HFFc6 (cell line): Measurements from ENCODE around the gene RGCC. TPM values are rescaled to one million over a fixed set of nuclear protein-coding genes. Genes with fewer than 3 reads are reported as not detected.

Experiments
- DNase-seq: peaks from one replicate; pipeline ENCODE4 v3.0.0-alpha.2; 2018
- H3K27ac Mint-ChIP-seq: 2 replicates; pipeline ENCODE4 v1.8.0; 2020; ENCODE audit warnings: mild to moderate bottlenecking, mixed read lengths
- H3K27me3 Mint-ChIP-seq: 2 replicates; pipeline ENCODE4 v1.8.0; 2021; ENCODE audit warnings: mild to moderate bottlenecking, moderate library complexity, mixed read lengths; ENCODE audit not compliant: insufficient read depth
- H3K36me3 Mint-ChIP-seq: 2 replicates; pipeline ENCODE4 v1.8.0; 2021; ENCODE audit warnings: low read depth, mixed read lengths
- H3K4me1 Mint-ChIP-seq: 2 replicates; pipeline ENCODE4 v1.8.0; 2020; ENCODE audit warnings: low read depth, mixed read lengths
- H3K4me3 Mint-ChIP-seq: 2 replicates; pipeline ENCODE4 v1.8.0; 2020; ENCODE audit warnings: mild to moderate bottlenecking, moderate library complexity, mixed read lengths
- H3K9me3 Mint-ChIP-seq: 2 replicates; pipeline ENCODE4 v1.8.0; 2020; ENCODE audit warnings: mild to moderate bottlenecking, mixed read lengths
- total RNA-seq, 6 experiments: library from RNA; stranded (reverse); fragmentation: NEBNext Ultra II Directional; extraction: Animal tissue kit (Norgen Biotek cat#: 25700); gene quantifications; 2 replicates in 1 of 6; 3 replicates in 5 of 6; pipeline ENCODE4 v1.2.3, GENCODE V29; 2021
- TF ChIP-seq, protein P1 (sequence below): fragments of 200-600 bp; sonication (generic); IDR thresholded peaks from 2 replicates; pipeline ENCODE4 v1.5.0; 2021; ENCODE audit warnings: antibody characterized with exemption, mild to moderate bottlenecking

Gene RGCC
- total RNA-seq, 6 experiments from 2014 or later, result 0.43 TPM; not detected in 5

DNA sequence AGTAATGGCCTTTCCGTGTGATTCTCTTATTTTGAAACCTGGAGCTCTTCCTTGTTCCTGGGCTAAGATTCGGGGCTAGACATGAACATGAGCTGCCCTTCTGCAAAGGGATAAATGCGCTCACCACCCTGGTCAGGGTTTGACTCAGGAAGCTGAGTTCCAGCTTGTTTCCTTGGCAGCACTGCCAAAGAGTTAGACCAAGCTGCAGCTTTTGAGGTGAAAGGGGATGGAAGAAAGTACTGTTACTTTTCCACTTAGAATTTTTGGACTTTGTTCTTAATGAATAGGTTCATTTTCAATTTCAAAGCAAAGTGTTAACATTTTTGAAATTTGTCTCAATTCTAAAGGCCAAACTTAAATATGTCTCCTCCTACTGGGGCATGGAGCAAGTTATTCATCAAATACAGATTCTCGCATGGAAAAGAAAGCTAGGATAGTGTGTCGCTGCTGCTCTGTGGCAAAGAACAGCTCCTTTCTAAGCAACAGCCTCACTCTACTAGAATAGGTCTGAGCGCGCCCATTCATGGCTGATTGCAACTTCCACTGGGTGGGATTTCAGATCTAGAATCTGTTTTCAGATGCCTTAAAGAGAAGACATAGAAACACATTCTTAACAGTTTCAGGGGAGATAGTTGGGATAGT lies 2.2 kb downstream of the RGCC start:
- Mint-ChIP-seq H3K4me3 (no peak overlapping the region), H3K9me3 (no peaks in the 10 kb centered on the region), H3K27ac (no peak overlapping the region), H3K36me3 (no peaks in the 10 kb centered on the region), H3K4me1 (peaks cover 2% of the 10 kb centered on the region), H3K27me3 (peaks cover 29% of the 10 kb centered on the region)
- TF ChIP-seq, protein P1, sequence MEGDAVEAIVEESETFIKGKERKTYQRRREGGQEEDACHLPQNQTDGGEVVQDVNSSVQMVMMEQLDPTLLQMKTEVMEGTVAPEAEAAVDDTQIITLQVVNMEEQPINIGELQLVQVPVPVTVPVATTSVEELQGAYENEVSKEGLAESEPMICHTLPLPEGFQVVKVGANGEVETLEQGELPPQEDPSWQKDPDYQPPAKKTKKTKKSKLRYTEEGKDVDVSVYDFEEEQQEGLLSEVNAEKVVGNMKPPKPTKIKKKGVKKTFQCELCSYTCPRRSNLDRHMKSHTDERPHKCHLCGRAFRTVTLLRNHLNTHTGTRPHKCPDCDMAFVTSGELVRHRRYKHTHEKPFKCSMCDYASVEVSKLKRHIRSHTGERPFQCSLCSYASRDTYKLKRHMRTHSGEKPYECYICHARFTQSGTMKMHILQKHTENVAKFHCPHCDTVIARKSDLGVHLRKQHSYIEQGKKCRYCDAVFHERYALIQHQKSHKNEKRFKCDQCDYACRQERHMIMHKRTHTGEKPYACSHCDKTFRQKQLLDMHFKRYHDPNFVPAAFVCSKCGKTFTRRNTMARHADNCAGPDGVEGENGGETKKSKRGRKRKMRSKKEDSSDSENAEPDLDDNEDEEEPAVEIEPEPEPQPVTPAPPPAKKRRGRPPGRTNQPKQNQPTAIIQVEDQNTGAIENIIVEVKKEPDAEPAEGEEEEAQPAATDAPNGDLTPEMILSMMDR, result no peak
- DNase-seq, result no peak

DNA sequence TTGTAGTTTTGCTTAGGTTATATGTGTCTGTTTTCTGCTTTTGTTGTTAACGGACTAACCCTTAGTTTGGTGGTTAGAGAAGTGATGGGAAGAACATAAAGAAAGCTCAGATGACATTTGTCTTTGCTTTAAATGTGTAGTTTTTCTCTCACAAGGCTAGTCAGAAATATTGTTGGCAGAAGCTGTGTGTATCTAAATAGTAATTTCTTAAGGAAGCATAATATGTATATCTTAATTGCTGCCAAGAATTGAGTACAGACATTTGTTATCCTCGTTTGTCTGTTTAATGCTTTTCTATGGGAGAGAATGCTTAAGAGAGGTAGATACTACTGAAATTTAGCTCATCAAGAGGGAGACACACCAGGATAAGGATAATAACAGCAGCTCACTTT lies 2.7 kb downstream of the RGCC start:
- H3K4me1 Mint-ChIP-seq, result peaks cover 7% of the 10 kb centered on the region
- TF ChIP-seq, protein P1, result no peak
- no peak for DNase-seq
- H3K4me3 Mint-ChIP-seq, result no peak overlapping the region
- no peak overlapping the region for H3K27ac Mint-ChIP-seq
- no peaks in the 10 kb centered on the region for H3K9me3 Mint-ChIP-seq
- no peaks in the 10 kb centered on the region for H3K36me3 Mint-ChIP-seq
- H3K27me3 Mint-ChIP-seq, result peaks cover 29% of the 10 kb centered on the region

DNA sequence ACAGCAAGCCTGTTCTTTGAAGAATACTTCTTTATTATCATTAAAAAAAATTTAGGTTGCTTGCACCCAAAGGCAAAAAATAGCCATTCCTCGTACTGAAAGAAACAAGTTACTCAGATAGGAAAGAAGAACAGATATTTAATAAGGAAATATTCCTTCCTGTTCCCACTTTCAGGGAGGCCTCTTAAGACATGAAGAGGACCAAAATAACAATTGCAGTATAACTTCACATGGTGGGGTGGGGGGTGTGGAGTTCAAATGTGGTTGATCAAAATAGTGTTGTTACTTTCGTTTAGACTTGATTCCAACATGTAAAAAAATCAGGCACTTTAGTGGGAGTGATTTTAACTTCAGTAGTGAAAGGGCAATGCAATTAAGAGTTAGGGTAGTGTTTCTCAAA lies 3.6 kb downstream of the RGCC start:
- Mint-ChIP-seq H3K27me3 (peaks cover 22% of the 10 kb centered on the region), H3K36me3 (no peaks in the 10 kb centered on the region), H3K4me1 (peaks cover 16% of the 10 kb centered on the region), H3K27ac (no peak overlapping the region), H3K9me3 (no peaks in the 10 kb centered on the region), H3K4me3 (no peak overlapping the region)
- TF ChIP-seq, protein P1, result no peak
- DNase-seq, result no peak

DNA sequence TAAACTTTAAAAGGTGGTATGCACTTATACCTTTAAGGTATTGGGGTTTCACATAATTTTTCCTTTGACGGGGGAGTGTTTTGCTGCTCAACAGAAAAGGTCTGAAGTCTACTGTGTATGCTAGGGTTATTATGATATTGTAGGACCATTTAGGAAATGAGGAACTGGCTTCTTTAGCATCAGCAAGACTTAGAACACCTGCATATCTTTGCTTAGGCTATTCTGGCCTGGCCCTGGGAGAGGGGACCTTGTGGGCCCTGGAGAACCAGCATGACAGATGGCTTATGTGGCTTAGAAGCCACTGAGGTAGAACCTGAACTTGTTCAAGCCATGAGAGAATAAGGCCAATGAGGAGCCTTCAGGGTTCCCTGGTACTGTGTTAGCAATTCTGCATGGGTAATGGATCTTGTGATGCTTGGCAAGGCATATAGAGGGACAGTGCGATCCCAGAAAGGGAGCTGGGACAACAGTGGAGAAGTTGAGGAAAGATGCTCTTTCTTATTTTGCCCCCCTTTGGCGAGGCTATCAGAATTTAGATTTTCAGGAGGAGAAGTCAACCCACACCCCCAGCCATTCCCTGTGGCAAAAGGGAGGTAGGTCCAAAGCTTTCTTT lies 4.3 kb downstream of the RGCC start:
- Mint-ChIP-seq H3K27ac (no peak overlapping the region), H3K36me3 (no peaks in the 10 kb centered on the region), H3K4me3 (no peak overlapping the region), H3K4me1 (peaks cover 20% of the 10 kb centered on the region), H3K27me3 (peaks cover 15% of the 10 kb centered on the region), H3K9me3 (no peaks in the 10 kb centered on the region)
- TF ChIP-seq, protein P1, result no peak
- DNase-seq, result no peak

DNA sequence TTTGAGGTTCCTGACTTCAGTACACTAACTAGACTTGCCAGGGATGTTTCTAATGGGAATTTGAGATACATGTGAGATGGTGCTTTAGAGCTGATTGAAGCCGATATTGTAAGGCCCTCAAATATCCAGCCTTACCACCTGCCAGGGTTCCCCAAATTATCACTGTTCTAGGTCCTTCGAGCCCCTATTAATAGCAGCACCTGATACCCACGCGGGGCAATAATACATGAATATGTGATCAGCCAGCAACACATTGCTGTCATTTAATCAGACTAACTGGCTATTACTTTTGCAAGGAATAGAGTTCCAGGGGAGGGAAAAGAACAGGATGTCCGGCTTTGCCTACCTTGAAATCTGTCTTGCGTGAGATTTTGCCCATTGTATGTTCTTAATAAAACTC lies 5.1 kb downstream of the RGCC start:
- Mint-ChIP-seq H3K27me3 (peaks cover 11% of the 10 kb centered on the region), H3K27ac (no peak overlapping the region), H3K36me3 (no peaks in the 10 kb centered on the region), H3K4me3 (no peak overlapping the region), H3K4me1 (peaks cover 20% of the 10 kb centered on the region), H3K9me3 (no peaks in the 10 kb centered on the region)
- TF ChIP-seq, protein P1, result no peak
- no peak for DNase-seq
